Panc1 (cell line): Measurements from ENCODE around the gene PSORS1C1. TPM values are rescaled to one million over a fixed set of nuclear protein-coding genes. Genes with fewer than 3 reads are reported as not detected.

Source experiments
- ATAC-seq: fragments of 200-7000 bp; cut with Tn5 transposase; 2 replicates; pipeline ENCODE4 v1.9.1; 2020; ENCODE audit warnings: mild to moderate bottlenecking, moderate library complexity
- BruUV-seq: library from RNA; stranded (reverse); fragments of 400-500 nt; replicated peaks from 2 replicates; lab custom pipeline; 2021; lab: Mats Ljungman, UMichigan
- CTCF ChIA-PET: fragments of 300-600 bp; sonication (Branson Sonifier 250); formaldehyde crosslinking; loops from one replicate; lab custom pipeline; 2022; ENCODE audit warnings: antibody characterized with exemption; lab: Charles Lee
- POLR2A ChIA-PET: fragments of 300-600 bp; sonication (Branson Sonifier 250); formaldehyde crosslinking; loops from one replicate; lab custom pipeline; 2022; ENCODE audit warnings: antibody characterized with exemption; lab: Charles Lee
- DNase-seq: peaks from one replicate; pipeline ENCODE4 v3.0.0-alpha.2; 2010; ENCODE audit warnings: low read depth, low spot score
- H3K27ac ChIP-seq: 2 replicates; pipeline ENCODE4 v1.5.1; 2011; ENCODE audit warnings: mild to moderate bottlenecking, low read length, inconsistent platforms
- H3K27me3 ChIP-seq: fragments of 200-500 bp; sonication (Bioruptor generic); 2 replicates; pipeline ENCODE4 v1.6.0; 2014; ENCODE audit warnings: low read length, inconsistent platforms; ENCODE audit not compliant: control insufficient read depth, insufficient read depth
- H3K36me3 ChIP-seq: fragments of 200-500 bp; sonication (Bioruptor generic); 2 replicates; pipeline ENCODE4 v1.5.1; 2014; ENCODE audit warnings: inconsistent platforms, mild to moderate bottlenecking, low read length, moderate library complexity; ENCODE audit not compliant: control insufficient read depth, insufficient read depth
- H3K4me1 ChIP-seq: 2 replicates; pipeline ENCODE4 v1.5.1; 2011; ENCODE audit warnings: inconsistent platforms, mild to moderate bottlenecking, low read length, moderate library complexity; ENCODE audit not compliant: control insufficient read depth, insufficient read depth
- H3K4me3 ChIP-seq, 2 experiments: 2 replicates each; pipeline ENCODE4 v1.5.1; 2011 to 2012; ENCODE audit warnings: low read depth in 2 of 2, low read length in 2 of 2, mild to moderate bottlenecking in 2 of 2, inconsistent platforms in 1 of 2, moderate library complexity in 1 of 2
- H3K9me3 ChIP-seq: fragments of 200-500 bp; sonication (Bioruptor generic); 2 replicates; pipeline ENCODE4 v1.5.1; 2014; ENCODE audit warnings: low read depth, mild to moderate bottlenecking, inconsistent platforms, low read length, moderate library complexity; ENCODE audit not compliant: control insufficient read depth, insufficient read depth
- POLR2AphosphoS5 ChIP-seq: IDR thresholded peaks from 2 replicates; pipeline ENCODE4 v1.6.1; 2012; ENCODE audit warnings: mild to moderate bottlenecking, low read depth, low read length, moderate library complexity
- REST ChIP-seq, 2 experiments: IDR thresholded peaks; 2 replicates each; pipeline ENCODE4 v1.6.1; 2011 to 2012; ENCODE audit warnings: low read depth in 2 of 2, control low read depth in 1 of 2, low read length in 1 of 2, mild to moderate bottlenecking in 1 of 2, moderate library complexity in 1 of 2; ENCODE audit not compliant: insufficient read depth in 1 of 2
- SIN3A ChIP-seq: IDR thresholded peaks from 2 replicates; pipeline ENCODE4 v1.6.1; 2012; ENCODE audit warnings: low read depth, mild to moderate bottlenecking, low read length, moderate library complexity, borderline replicate concordance; ENCODE audit not compliant: insufficient read depth
- TCF7L2 ChIP-seq: IDR thresholded peaks from 2 replicates; pipeline ENCODE4 v1.6.1; 2011; ENCODE audit warnings: mild to moderate bottlenecking, low read depth, low read length, inconsistent platforms
- in situ Hi-C: cut with HindIII; loops from 2 replicates; pipeline ENCODE4 v1.10.0; 2016; ENCODE audit warnings: low sequenced_read_pairs, low pct_unique_long_range_greater_than_20kb
- intact Hi-C: fragments of 100-400 bp; cut with micrococcal nuclease; formaldehyde crosslinking; loops from one replicate; pipeline ENCODE4 v1.10.0; 2022; ENCODE audit not compliant: unreplicated experiment
- total RNA-seq: library from RNA; stranded (reverse); gene quantifications from one replicate; pipeline ENCODE4 v1.2.1, GENCODE V29; 2021; ENCODE audit not compliant: unreplicated experiment
- TF ChIP-seq, protein P1 (sequence below): fragments of 450-650 bp; IDR thresholded peaks from 2 replicates; pipeline ENCODE4 v1.5.1; 2017; ENCODE audit warnings: mild to moderate bottlenecking

PSORS1C1 gene
- total RNA-seq, 1 experiment from 2014 or later = 2.9 TPM

DNA sequence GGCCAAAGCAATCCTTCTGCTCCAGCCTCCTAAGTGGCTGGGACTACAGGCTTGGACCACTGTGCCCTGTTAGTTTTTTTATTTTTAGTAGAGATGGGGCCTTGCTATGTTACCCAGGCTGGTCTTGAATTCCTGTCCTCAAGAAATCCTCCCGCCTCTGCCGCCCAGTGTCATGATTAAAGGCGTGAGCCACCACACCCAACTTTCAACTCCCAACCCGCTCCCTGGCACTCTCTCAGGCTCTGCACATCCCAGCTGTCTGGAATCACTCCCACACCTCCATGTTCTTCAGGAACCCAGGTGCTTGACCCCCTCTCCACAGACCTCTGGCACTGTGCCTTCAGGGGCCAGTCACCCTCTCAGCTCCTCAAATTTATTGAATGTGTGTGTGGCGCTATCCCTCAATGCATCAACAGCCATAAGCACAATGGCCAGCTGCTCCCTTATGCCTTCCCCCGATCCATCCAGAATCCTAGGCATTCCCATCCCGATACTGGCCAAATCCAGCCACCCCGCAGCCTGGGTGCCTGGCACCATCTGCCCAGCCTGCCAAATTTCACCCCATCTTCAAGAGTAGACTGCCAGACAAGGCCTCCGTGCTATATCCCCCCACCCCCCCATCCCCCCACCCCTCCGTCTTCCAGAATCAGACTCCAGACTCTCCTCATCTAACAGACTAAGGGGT lies 56.5 kb downstream of the PSORS1C1 start:
- no peaks in the 10 kb centered on the region for H3K36me3 ChIP-seq
- ATAC-seq (no peak), DNase-seq (no peak)
- TF ChIP-seq TCF7L2 (no peak), POLR2AphosphoS5 (no peak), REST (IDR thresholded peaks at IDR 0.05; ENCODE audit: insufficient read depth in 1 of 2, low read depth in 2 of 2, low read length in 1 of 2) (no peak), SIN3A (no peak)
- TF ChIP-seq, protein P1, sequence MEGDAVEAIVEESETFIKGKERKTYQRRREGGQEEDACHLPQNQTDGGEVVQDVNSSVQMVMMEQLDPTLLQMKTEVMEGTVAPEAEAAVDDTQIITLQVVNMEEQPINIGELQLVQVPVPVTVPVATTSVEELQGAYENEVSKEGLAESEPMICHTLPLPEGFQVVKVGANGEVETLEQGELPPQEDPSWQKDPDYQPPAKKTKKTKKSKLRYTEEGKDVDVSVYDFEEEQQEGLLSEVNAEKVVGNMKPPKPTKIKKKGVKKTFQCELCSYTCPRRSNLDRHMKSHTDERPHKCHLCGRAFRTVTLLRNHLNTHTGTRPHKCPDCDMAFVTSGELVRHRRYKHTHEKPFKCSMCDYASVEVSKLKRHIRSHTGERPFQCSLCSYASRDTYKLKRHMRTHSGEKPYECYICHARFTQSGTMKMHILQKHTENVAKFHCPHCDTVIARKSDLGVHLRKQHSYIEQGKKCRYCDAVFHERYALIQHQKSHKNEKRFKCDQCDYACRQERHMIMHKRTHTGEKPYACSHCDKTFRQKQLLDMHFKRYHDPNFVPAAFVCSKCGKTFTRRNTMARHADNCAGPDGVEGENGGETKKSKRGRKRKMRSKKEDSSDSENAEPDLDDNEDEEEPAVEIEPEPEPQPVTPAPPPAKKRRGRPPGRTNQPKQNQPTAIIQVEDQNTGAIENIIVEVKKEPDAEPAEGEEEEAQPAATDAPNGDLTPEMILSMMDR = no peak
- CTCF ChIA-PET = no interaction called here
- H3K27me3 ChIP-seq = no peaks in the 10 kb centered on the region
- intact Hi-C loops = no loop called here
- POLR2A ChIA-PET = no interaction called here
- BruUV-seq = no TSS peak
- in situ Hi-C loops = no loop called here
- H3K4me1 ChIP-seq = no peaks in the 10 kb centered on the region
- no peak overlapping the region for H3K4me3 ChIP-seq
- H3K9me3 ChIP-seq = no peaks in the 10 kb centered on the region
- H3K27ac ChIP-seq = no peak overlapping the region

DNA sequence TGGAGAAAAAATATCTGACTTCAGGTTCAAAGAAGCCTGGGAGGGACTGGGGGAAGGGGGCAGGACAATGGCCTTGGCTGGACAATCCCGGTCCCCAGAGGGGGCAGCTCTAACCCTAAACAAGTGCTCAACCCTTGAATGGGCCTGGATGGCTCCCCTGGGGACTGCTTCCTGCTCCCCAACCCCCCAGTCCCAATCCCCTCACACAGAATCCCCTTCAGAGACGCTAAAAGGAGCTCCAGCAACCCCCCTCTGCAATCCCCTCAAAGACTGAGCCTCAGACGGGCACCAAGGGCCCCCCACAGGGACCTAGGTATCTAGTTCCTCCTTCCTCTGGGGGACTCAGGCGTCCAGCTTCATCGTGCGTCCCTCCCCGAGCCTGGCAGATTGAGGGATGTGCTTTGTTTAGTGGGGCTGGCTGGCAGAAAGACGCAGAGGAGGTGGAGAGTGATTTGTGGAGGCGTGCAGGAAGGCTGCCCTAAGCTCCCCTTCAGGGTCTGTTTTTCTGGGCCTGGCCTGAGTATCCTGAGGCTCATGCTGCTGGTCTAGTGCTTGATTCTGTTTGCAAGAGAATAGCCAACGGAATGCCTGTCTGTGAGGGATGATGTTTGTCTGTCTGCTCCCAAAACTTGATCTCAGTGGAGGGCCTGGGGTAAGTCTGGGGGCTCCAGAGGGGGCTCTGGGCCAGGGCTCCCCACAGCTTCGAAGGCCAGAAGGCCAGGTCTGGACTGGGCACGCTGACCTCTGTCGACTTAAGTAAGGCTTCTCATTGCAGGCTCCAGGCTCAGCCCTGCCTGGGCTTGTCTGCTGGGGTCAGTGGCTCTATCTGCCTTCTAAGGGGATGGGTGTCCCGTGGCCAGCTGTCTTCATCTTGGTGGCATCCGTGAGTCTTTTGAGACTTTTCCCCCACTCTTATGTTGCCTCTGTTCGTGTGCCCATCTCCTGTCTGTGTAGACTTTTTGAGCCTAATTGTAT lies 57.6 kb downstream of the PSORS1C1 start:
- Histone ChIP-seq H3K27ac (no peak overlapping the region), H3K27me3 (no peaks in the 10 kb centered on the region), H3K4me1 (no peaks in the 10 kb centered on the region), H3K4me3 (no peak overlapping the region), H3K9me3 (no peaks in the 10 kb centered on the region), H3K36me3 (no peaks in the 10 kb centered on the region)
- intact Hi-C loops (no loop called here), in situ Hi-C loops (no loop called here)
- no peak for ATAC-seq
- DNase-seq = no peak
- TF ChIP-seq, protein P1 = no peak
- TF ChIP-seq SIN3A (no peak), REST (IDR thresholded peaks at IDR 0.05; ENCODE audit: insufficient read depth in 1 of 2, low read depth in 2 of 2, low read length in 1 of 2) (no peak), POLR2AphosphoS5 (no peak), TCF7L2 (no peak)
- CTCF ChIA-PET = no interaction called here
- POLR2A ChIA-PET = no interaction called here
- BruUV-seq = no TSS peak
